SK-N-SH treated with all-trans-retinoic acid at 6 μM for 48 hours (cell line): ENCODE measurements around the gene PTPN22.

Source experiments
- ATAC-seq: fragments of 200-7000 bp; cut with Tn5 transposase; 3 replicates; pipeline ENCODE4 v1.9.1; 2020; ENCODE audit warnings: mild to moderate bottlenecking, moderate library complexity
- ARNTL ChIP-seq: fragments of 450-650 bp; formaldehyde crosslinking; IDR thresholded peaks from 2 replicates; pipeline ENCODE4 v1.5.0; 2020; ENCODE audit warnings: low read depth, mild to moderate bottlenecking, moderate library complexity, borderline replicate concordance
- BACH2 ChIP-seq: fragments of 250-450 bp; sonication (Bioruptor Pico); IDR thresholded peaks from 2 replicates; pipeline ENCODE4 v1.9.0; 2021; ENCODE audit warnings: mild to moderate bottlenecking, borderline replicate concordance
- ESRRG ChIP-seq: fragments of 250-450 bp; sonication (Bioruptor Pico); IDR thresholded peaks from 2 replicates; pipeline ENCODE4 v1.6.1; 2021; ENCODE audit warnings: mild to moderate bottlenecking
- GLIS3 ChIP-seq: fragments of 250-450 bp; sonication (Bioruptor Pico); IDR thresholded peaks from 2 replicates; pipeline ENCODE4 v1.5.0; 2020; ENCODE audit warnings: mild to moderate bottlenecking, moderate library complexity
- ISL1 ChIP-seq: fragments of 250-450 bp; sonication (Bioruptor Pico); IDR thresholded peaks from 2 replicates; pipeline ENCODE4 v2.1.2; 2022; ENCODE audit warnings: mild to moderate bottlenecking, moderate library complexity
- OSR1 ChIP-seq: fragments of 250-450 bp; sonication (Bioruptor Pico); IDR thresholded peaks from 2 replicates; pipeline ENCODE4 v1.8.0; 2022; ENCODE audit warnings: moderate library complexity, mild to moderate bottlenecking, inconsistent platforms
- PPARA ChIP-seq: fragments of 250-450 bp; sonication (Bioruptor Pico); IDR thresholded peaks from 2 replicates; pipeline ENCODE4 v1.5.0; 2020; ENCODE audit warnings: mild to moderate bottlenecking, borderline replicate concordance
- RARB ChIP-seq: fragments of 250-450 bp; sonication (Bioruptor Pico); IDR thresholded peaks from 2 replicates; pipeline ENCODE4 v1.8.0; 2021; ENCODE audit warnings: mild to moderate bottlenecking, moderate library complexity
- TCF4 ChIP-seq: fragments of 250-450 bp; sonication (Bioruptor Pico); IDR thresholded peaks from 2 replicates; pipeline ENCODE4 v1.8.0; 2021; ENCODE audit warnings: mild to moderate bottlenecking, moderate library complexity, borderline replicate concordance
- ZC3H10 ChIP-seq: fragments of 250-450 bp; sonication (Bioruptor Pico); IDR thresholded peaks from 2 replicates; pipeline ENCODE4 v1.5.1; 2021; ENCODE audit warnings: mild to moderate bottlenecking, moderate library complexity
- ZFP30 ChIP-seq: fragments of 450-650 bp; formaldehyde crosslinking; IDR thresholded peaks from 2 replicates; pipeline ENCODE4 v1.5.0; 2022; ENCODE audit warnings: mild to moderate bottlenecking, moderate library complexity
- ZNF565 ChIP-seq: fragments of 450-650 bp; formaldehyde crosslinking; conservative IDR thresholded peaks from 2 replicates; pipeline ENCODE4 v1.5.0; 2020; ENCODE audit warnings: low read depth, mild to moderate bottlenecking, moderate library complexity
- ZNF70 ChIP-seq: fragments of 450-650 bp; formaldehyde crosslinking; IDR thresholded peaks from 2 replicates; pipeline ENCODE4 v1.5.0; 2020; ENCODE audit warnings: mild to moderate bottlenecking, moderate library complexity
- TF ChIP-seq, protein P1 (sequence below): fragments of 250-450 bp; sonication (Bioruptor Pico); IDR thresholded peaks from 2 replicates; pipeline ENCODE4 v1.8.0; 2020; ENCODE audit warnings: mild to moderate bottlenecking, moderate library complexity, borderline replicate concordance
- TF ChIP-seq, protein P2 (sequence below): fragments of 250-450 bp; sonication (Bioruptor Pico); IDR thresholded peaks from 2 replicates; pipeline ENCODE4 v1.5.1; 2021; ENCODE audit warnings: mild to moderate bottlenecking, moderate library complexity
- TF ChIP-seq, protein P3 (sequence below): fragments of 250-450 bp; sonication (Bioruptor Pico); IDR thresholded peaks from 2 replicates; pipeline ENCODE4 v1.5.0; 2020; ENCODE audit warnings: mild to moderate bottlenecking, moderate library complexity
- TF ChIP-seq, protein P4 (sequence below): fragments of 250-450 bp; sonication (Bioruptor Pico); IDR thresholded peaks from 2 replicates; pipeline ENCODE4 v1.5.1; 2020; ENCODE audit warnings: low read depth, mild to moderate bottlenecking, moderate library complexity
- TF ChIP-seq, protein P5 (sequence below): fragments of 250-450 bp; sonication (Bioruptor Pico); IDR thresholded peaks from 2 replicates; pipeline ENCODE4 v1.8.0; 2021; ENCODE audit warnings: low read depth, mild to moderate bottlenecking, moderate library complexity, borderline replicate concordance

PTPN22 gene

DNA sequence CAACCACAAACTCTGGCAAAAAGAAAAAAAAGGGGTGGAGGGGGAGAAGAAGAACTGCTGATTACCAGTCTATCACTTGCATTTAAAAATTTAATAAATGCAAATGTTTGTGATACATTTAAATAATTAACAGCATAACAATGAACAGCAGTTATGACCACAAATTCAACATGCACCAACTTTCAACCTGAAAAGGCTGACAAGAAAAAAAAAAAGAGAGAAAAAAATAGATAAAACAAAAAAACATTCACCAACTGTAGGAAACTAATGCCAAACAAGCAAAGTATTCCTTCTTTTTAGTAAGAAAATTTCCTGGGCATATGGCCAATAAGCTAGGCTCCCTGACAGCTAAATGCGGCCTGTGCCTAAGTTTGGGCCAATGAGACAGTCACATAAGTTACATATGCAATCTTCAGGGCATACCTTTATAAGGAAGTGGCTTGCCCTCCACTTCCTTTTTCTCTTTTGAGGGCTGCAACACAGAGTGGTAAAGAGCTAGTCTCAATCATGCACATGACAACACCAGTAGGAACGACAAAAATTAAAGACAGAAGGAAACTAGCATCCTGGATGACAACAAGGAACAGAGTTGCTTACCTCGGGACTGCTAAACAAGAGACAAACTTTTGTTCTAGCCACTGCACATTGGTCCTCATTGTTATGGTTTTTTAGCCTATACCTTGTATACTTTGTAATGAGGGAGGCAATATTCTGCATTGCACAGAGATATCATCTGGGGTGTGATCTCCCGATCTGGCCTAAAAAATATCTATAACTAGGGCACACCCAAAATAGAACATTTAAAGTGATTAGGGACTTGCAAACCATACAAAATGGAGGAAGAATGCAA lies 88.0 kb downstream of the PTPN22 start:
- TF ChIP-seq TCF4 (CRISPR knock-in tag) (no peak), ISL1 (no peak), ZFP30 (CRISPR knock-in tag) (no peak), BACH2 (CRISPR knock-in tag) (no peak)
- TF ChIP-seq, protein P1, sequence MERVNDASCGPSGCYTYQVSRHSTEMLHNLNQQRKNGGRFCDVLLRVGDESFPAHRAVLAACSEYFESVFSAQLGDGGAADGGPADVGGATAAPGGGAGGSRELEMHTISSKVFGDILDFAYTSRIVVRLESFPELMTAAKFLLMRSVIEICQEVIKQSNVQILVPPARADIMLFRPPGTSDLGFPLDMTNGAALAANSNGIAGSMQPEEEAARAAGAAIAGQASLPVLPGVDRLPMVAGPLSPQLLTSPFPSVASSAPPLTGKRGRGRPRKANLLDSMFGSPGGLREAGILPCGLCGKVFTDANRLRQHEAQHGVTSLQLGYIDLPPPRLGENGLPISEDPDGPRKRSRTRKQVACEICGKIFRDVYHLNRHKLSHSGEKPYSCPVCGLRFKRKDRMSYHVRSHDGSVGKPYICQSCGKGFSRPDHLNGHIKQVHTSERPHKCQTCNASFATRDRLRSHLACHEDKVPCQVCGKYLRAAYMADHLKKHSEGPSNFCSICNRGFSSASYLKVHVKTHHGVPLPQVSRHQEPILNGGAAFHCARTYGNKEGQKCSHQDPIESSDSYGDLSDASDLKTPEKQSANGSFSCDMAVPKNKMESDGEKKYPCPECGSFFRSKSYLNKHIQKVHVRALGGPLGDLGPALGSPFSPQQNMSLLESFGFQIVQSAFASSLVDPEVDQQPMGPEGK, result no peak
- ATAC-seq, result peak; percentile 67

DNA sequence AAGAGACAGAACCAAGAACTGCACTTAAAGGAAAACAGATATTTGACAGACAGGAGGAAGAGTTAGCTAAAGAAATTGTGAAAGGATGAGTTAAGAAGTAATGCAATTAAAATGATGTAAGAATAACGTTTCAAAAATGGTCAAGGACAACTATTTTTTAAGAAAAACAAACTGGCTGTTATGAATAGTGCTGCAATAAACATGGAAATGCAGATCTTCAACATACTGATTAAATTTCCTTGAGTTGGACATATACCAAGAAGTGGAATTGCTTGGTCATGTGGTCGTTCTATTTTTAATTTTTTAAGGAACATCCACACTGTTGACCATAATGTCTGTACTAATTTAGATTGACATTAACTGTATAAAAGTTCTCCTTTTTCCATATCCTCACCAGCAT lies 89.1 kb downstream of the PTPN22 start:
- TF ChIP-seq ZFP30 (CRISPR knock-in tag) (no peak), RARB (CRISPR knock-in tag) (no peak), ARNTL (no peak), ESRRG (CRISPR knock-in tag) (no peak), ISL1 (peak; percentile 18; the same call in 1 of the 2 replicates), TCF4 (CRISPR knock-in tag) (no peak)
- TF ChIP-seq, protein P2, sequence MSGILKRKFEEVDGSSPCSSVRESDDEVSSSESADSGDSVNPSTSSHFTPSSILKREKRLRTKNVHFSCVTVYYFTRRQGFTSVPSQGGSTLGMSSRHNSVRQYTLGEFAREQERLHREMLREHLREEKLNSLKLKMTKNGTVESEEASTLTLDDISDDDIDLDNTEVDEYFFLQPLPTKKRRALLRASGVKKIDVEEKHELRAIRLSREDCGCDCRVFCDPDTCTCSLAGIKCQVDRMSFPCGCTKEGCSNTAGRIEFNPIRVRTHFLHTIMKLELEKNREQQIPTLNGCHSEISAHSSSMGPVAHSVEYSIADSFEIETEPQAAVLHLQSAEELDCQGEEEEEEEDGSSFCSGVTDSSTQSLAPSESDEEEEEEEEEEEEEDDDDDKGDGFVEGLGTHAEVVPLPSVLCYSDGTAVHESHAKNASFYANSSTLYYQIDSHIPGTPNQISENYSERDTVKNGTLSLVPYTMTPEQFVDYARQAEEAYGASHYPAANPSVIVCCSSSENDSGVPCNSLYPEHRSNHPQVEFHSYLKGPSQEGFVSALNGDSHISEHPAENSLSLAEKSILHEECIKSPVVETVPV, result no peak
- TF ChIP-seq, protein P3, sequence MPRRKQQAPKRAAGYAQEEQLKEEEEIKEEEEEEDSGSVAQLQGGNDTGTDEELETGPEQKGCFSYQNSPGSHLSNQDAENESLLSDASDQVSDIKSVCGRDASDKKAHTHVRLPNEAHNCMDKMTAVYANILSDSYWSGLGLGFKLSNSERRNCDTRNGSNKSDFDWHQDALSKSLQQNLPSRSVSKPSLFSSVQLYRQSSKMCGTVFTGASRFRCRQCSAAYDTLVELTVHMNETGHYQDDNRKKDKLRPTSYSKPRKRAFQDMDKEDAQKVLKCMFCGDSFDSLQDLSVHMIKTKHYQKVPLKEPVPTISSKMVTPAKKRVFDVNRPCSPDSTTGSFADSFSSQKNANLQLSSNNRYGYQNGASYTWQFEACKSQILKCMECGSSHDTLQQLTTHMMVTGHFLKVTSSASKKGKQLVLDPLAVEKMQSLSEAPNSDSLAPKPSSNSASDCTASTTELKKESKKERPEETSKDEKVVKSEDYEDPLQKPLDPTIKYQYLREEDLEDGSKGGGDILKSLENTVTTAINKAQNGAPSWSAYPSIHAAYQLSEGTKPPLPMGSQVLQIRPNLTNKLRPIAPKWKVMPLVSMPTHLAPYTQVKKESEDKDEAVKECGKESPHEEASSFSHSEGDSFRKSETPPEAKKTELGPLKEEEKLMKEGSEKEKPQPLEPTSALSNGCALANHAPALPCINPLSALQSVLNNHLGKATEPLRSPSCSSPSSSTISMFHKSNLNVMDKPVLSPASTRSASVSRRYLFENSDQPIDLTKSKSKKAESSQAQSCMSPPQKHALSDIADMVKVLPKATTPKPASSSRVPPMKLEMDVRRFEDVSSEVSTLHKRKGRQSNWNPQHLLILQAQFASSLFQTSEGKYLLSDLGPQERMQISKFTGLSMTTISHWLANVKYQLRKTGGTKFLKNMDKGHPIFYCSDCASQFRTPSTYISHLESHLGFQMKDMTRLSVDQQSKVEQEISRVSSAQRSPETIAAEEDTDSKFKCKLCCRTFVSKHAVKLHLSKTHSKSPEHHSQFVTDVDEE, result no peak
- ATAC-seq, result peak; percentile 57

DNA sequence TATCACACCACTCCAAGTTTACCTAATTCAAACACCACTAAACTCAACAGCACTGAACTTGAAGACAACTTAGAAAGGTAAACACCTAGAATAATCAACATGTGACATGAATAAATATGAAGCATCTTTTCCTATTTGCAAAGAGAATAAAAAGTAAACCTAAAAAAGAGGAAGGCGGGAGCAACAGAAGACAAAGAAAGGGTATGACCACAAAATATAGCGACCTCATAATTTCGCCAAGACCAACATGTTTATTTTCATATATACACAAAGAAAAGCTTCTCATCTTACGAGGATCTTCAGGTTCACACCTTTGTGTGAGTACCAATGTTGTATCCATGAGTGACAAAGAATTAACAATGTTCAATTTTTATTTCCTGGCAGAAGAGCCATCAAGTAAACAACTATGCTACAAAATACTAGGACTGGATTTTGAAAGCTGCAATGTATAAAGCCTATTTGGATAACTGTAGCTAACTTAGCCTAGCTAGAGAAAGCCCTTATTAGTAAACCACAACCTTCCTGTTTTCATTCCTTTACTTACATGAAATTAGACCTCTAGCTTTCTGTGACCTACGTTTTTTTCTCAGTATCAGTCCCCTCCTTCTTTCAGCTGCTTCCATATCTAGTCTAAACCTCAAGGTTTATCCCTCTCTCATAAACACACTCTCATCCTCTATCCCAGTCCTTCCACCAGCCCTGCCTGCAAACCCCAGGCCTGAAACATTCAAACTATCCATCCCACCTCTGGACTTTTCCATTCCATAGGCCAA lies 91.0 kb downstream of the PTPN22 start:
- no peak for TF ChIP-seq ZNF565 (CRISPR knock-in tag)
- TF ChIP-seq ISL1, result no peak
- TF ChIP-seq, protein P4, sequence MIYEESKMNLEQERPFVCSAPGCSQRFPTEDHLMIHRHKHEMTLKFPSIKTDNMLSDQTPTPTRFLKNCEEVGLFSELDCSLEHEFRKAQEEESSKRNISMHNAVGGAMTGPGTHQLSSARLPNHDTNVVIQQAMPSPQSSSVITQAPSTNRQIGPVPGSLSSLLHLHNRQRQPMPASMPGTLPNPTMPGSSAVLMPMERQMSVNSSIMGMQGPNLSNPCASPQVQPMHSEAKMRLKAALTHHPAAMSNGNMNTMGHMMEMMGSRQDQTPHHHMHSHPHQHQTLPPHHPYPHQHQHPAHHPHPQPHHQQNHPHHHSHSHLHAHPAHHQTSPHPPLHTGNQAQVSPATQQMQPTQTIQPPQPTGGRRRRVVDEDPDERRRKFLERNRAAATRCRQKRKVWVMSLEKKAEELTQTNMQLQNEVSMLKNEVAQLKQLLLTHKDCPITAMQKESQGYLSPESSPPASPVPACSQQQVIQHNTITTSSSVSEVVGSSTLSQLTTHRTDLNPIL (CRISPR knock-in tag), result no peak
- TF ChIP-seq, protein P5, sequence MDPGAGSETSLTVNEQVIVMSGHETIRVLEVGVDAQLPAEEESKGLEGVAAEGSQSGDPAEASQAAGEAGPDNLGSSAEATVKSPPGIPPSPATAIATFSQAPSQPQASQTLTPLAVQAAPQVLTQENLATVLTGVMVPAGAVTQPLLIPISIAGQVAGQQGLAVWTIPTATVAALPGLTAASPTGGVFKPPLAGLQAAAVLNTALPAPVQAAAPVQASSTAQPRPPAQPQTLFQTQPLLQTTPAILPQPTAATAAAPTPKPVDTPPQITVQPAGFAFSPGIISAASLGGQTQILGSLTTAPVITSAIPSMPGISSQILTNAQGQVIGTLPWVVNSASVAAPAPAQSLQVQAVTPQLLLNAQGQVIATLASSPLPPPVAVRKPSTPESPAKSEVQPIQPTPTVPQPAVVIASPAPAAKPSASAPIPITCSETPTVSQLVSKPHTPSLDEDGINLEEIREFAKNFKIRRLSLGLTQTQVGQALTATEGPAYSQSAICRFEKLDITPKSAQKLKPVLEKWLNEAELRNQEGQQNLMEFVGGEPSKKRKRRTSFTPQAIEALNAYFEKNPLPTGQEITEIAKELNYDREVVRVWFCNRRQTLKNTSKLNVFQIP (CRISPR knock-in tag), result no peak
- no peak for TF ChIP-seq OSR1 (CRISPR knock-in tag)
- TF ChIP-seq BACH2 (CRISPR knock-in tag), result no peak
- no peak for TF ChIP-seq ZNF70 (CRISPR knock-in tag)
- TF ChIP-seq PPARA (CRISPR knock-in tag), result no peak
- TF ChIP-seq RARB (CRISPR knock-in tag), result no peak
- no peak for TF ChIP-seq ZC3H10 (CRISPR knock-in tag)
- TF ChIP-seq GLIS3 (CRISPR knock-in tag), result no peak
- TF ChIP-seq TCF4 (CRISPR knock-in tag), result no peak
- TF ChIP-seq, protein P3, result no peak
- TF ChIP-seq, protein P1, result no peak
- TF ChIP-seq ESRRG (CRISPR knock-in tag), result no peak
- ATAC-seq, result no peak
